Measurements from ENCODE around the gene HOXC9. TPM values are rescaled to one million over a fixed set of nuclear protein-coding genes. Genes with fewer than 3 reads are reported as not detected.

Gene HOXC9
- total RNA-seq, 1 experiment from 2014 or later = 11.3 TPM

GRCh38 chr12:53972152-53972702, 27.7 kb upstream of the HOXC9 start:
- H3K4me2 ChIP-seq (ENCODE audit: low read length) = no peak overlapping the region
- H3K36me3 ChIP-seq (ENCODE audit: control insufficient read depth in 1 of 2, insufficient read depth in 2 of 2, low read length in 2 of 2) = no peaks in the 10 kb centered on the region
- ChIA-PET POLR2A (no interaction called here), CTCF (no interaction called here), RAD21 (ENCODE audit: low non-redundant PET in 1 of 2, low total read pairs in 2 of 2, uncharacterized antibody in 2 of 2, unreplicated experiment in 2 of 2) (no interaction called here)
- BruUV-seq (replicated peaks) = no TSS peak
- peaks cover 4% of the 10 kb centered on the region; the same call in 1 of the 2 replicates for H3K27me3 ChIP-seq (ENCODE audit: insufficient read depth, low read length)
- no peak overlapping the region for H3K27ac ChIP-seq (ENCODE audit: low read depth, low read length)
- no peak overlapping the region for H3K9ac ChIP-seq (ENCODE audit: low read length)
- no peaks in the 10 kb centered on the region for H4K20me1 ChIP-seq (ENCODE audit: insufficient read depth)
- H3K4me3 ChIP-seq (replicated peaks in 1 of 2; ENCODE audit: low read depth in 1 of 2, low read length in 2 of 2) = no peak overlapping the region
- peaks cover 0 to 14% of the 10 kb centered on the region in 2 experiments; a peak in 2 of 4 replicates for H3K4me1 ChIP-seq (ENCODE audit: control insufficient read depth in 1 of 2, insufficient read depth in 2 of 2, low read length in 2 of 2)
- intact Hi-C loops (cut with micrococcal nuclease) = no loop called here
- TF ChIP-seq ZNF274 (IDR thresholded peaks at IDR 0.05; ENCODE audit: low read depth, low read length) (no peak), REST (IDR thresholded peaks at IDR 0.05; ENCODE audit: low read depth) (no peak), CTCF (IDR thresholded peaks at IDR 0.05 in 2 of 3, conservative IDR thresholded peaks at IDR 0.05 in 1 of 3; ENCODE audit: borderline replicate concordance in 1 of 3, insufficient read depth in 1 of 3, low read depth in 2 of 3, low read length in 2 of 3) (no peak), EGR1 (IDR thresholded peaks at IDR 0.05; ENCODE audit: low read depth) (no peak), ELF1 (IDR thresholded peaks at IDR 0.05; ENCODE audit: borderline replicate concordance, low read depth) (no peak), POLR2A (IDR thresholded peaks at IDR 0.05; ENCODE audit: borderline replicate concordance, extremely low read depth, insufficient read depth, insufficient read length) (no peak), JUND (IDR thresholded peaks at IDR 0.05) (no peak), SRF (IDR thresholded peaks at IDR 0.05; ENCODE audit: low read depth) (no peak), ATF3 (IDR thresholded peaks at IDR 0.05) (no peak), RAD21 (IDR thresholded peaks at IDR 0.05; ENCODE audit: low read depth) (no peak), SP1 (IDR thresholded peaks at IDR 0.05; ENCODE audit: low read depth) (no peak), TCF7L2 (IDR thresholded peaks at IDR 0.05; ENCODE audit: borderline replicate concordance, extremely low read depth, insufficient read depth, insufficient read length) (no peak), POLR2AphosphoS5 (IDR thresholded peaks at IDR 0.05; ENCODE audit: low read depth, low read length) (no peak)
- H3K79me2 ChIP-seq (ENCODE audit: insufficient read depth, low read length) = no peaks in the 10 kb centered on the region
- no peak for ATAC-seq
- no peak overlapping the region for H2AFZ ChIP-seq (ENCODE audit: low read depth, low read length, poor library complexity, severe bottlenecking)
- H3K9me2 ChIP-seq (ENCODE audit: insufficient read depth) = no peaks in the 10 kb centered on the region
- DNase-seq (ENCODE audit: low read depth, low spot score) = no peak
- H3K9me3 ChIP-seq (ENCODE audit: control insufficient read depth in 1 of 2, insufficient read depth in 1 of 2, low read depth in 1 of 2, low read length in 2 of 2) = no peaks in the 10 kb centered on the region

Measured in HCT116 (cell line).